ENCODE measurements around the gene USP10.

USP10 gene

DNA sequence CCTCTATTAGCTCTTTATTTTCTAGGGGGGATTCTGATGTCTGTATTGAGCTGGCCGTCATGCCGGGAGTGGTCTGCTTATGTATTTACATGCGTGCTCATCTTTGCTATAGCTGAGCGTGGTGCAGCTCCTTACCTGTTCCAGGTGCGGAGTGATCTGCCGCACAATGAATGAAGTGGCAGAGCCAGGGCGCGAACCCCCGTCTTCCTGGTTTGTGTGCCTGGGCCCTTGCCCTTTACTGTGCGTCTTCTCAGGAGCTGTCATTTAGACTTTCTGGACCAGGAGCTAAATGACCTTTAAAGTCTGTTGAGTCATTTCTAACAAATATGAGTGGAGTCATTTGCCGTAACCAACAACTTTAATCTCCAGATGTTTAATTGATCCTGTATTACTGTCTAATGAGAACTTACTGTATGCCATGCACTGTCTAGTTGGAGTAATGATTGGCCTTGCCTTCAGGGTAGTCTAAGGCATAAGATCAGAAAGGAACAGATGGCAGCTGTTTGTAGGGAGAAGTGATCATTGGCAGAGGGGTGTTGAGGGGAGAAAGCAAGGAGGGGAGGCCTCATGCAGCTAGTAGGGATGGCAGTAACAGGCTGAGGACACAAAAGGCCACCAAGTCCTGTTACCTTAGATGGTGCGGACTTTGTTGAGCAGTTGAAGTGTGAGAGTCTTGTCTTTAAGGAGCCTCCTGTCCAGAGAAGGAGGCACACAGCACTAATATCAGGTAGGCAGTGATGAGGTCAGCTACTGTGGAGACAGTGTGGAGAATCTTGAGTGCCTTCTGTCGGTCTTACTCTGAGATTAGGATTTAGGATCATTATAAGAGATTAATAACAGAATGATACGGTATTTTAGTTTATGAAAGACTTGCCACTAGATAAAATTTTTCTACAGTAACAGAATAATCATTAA is 53.9 kb downstream of the USP10 start:
- no peak overlapping the region for H4K8ac ChIP-seq (ENCODE audit: low read length)
- no peak overlapping the region for H3K23ac ChIP-seq (ENCODE audit: low read length in 2 of 2)
- H2AK5ac ChIP-seq (ENCODE audit: low read length, severe bottlenecking) = no peak overlapping the region
- H3K14ac ChIP-seq (ENCODE audit: low read length in 2 of 2) = no peak overlapping the region
- no peak overlapping the region for H2BK120ac ChIP-seq (ENCODE audit: low read depth, low read length)
- no peaks in the 10 kb centered on the region for H3K27me3 ChIP-seq (ENCODE audit: control insufficient read depth in 1 of 2, insufficient read depth in 1 of 2, low read length in 2 of 2)
- no peak overlapping the region for H2BK5ac ChIP-seq (ENCODE audit: low read depth, low read length, poor library complexity, severe bottlenecking)
- H2BK15ac ChIP-seq (ENCODE audit: low read depth, poor library complexity, severe bottlenecking) = peak overlapping the region; percentile 6
- H3K36me3 ChIP-seq (ENCODE audit: control insufficient read depth in 1 of 2, insufficient read depth in 2 of 2, low read depth in 1 of 2, low read length in 2 of 2) = peaks cover 9 to 12% of the 10 kb centered on the region in 2 experiments
- H3K9me3 ChIP-seq (ENCODE audit: control insufficient read depth, low read length) = no peaks in the 10 kb centered on the region
- no peak overlapping the region for H4K91ac ChIP-seq (ENCODE audit: low read length)
- H2BK12ac ChIP-seq (ENCODE audit: low read length in 2 of 2) = peak overlapping the region in 1 of 2 experiments; percentile 22
- DNase-seq = peak; percentile 18
- peak overlapping the region in 1 of 2 experiments; percentile 40 for H3K4ac ChIP-seq (ENCODE audit: low read depth in 1 of 2, low read length in 2 of 2)
- H3K9ac ChIP-seq (ENCODE audit: low read length) = peak overlapping the region; percentile 28
- H3K4me2 ChIP-seq (ENCODE audit: low read length, poor library complexity, severe bottlenecking) = no peak overlapping the region
- no peak overlapping the region for H3K4me3 ChIP-seq (ENCODE audit: insufficient read depth in 1 of 2, low read depth in 1 of 2, low read length in 2 of 2)
- no peak overlapping the region for H3K27ac ChIP-seq (ENCODE audit: low read length, poor library complexity, severe bottlenecking)
- peaks cover 4% of the 10 kb centered on the region for H3K4me1 ChIP-seq (ENCODE audit: control insufficient read depth, insufficient read depth, low read depth, low read length)
- 97% methylated on average over 11 of the region's 14 CpGs for WGBS
- no peak overlapping the region for H3K18ac ChIP-seq (ENCODE audit: low read depth in 1 of 2, low read length in 2 of 2)
- H3K79me1 ChIP-seq (replicated peaks; ENCODE audit: low read length, poor library complexity, severe bottlenecking) = peaks cover 14% of the 10 kb centered on the region
- H2AFZ ChIP-seq (ENCODE audit: low read depth, low read length) = no peak overlapping the region

DNA sequence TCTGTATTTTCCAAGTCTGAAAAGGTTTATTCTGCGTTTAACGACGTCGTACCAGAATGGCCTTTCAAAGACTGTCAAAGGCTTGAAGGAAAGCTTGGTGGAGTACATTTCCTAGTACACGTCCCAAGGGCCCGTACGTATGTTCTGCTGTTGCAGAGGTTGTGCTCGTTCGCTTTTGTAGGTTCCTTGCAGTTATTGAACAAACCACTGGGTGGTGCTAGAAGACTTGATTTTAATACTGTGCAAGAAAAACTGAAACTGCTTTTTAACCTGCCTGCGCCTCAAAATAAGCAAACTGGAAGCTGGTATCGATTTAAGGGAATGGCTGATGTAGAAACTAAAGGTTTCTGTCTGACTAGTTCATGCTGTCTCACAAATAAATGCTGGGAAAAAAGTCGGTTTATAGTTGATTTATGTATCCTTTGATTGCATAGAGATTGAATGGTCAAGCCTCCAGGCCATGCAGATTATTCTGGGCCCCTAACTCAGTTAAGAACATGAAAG is 54.6 kb downstream of the USP10 start:
- Histone ChIP-seq H3K27me3 (ENCODE audit: control insufficient read depth in 1 of 2, insufficient read depth in 1 of 2, low read length in 2 of 2) (no peaks in the 10 kb centered on the region), H3K4ac (ENCODE audit: low read depth in 1 of 2, low read length in 2 of 2) (peak overlapping the region in 1 of 2 experiments; percentile 0), H2AK5ac (ENCODE audit: low read length, severe bottlenecking) (no peak overlapping the region), H3K4me3 (ENCODE audit: insufficient read depth in 1 of 2, low read depth in 1 of 2, low read length in 2 of 2) (peak overlapping the region in 1 of 2 experiments; percentile 25), H2BK5ac (ENCODE audit: low read depth, low read length, poor library complexity, severe bottlenecking) (no peak overlapping the region), H3K18ac (ENCODE audit: low read depth in 1 of 2, low read length in 2 of 2) (no peak overlapping the region), H3K79me1 (replicated peaks; ENCODE audit: low read length, poor library complexity, severe bottlenecking) (peaks cover 19% of the 10 kb centered on the region), H2BK12ac (ENCODE audit: low read length in 2 of 2) (no peak overlapping the region), H2BK15ac (ENCODE audit: low read depth, poor library complexity, severe bottlenecking) (no peak overlapping the region), H3K14ac (ENCODE audit: low read length in 2 of 2) (no peak overlapping the region), H2AFZ (ENCODE audit: low read depth, low read length) (no peak overlapping the region), H3K23ac (ENCODE audit: low read length in 2 of 2) (no peak overlapping the region), H3K4me2 (ENCODE audit: low read length, poor library complexity, severe bottlenecking) (no peak overlapping the region), H4K8ac (ENCODE audit: low read length) (no peak overlapping the region), H3K4me1 (ENCODE audit: control insufficient read depth, insufficient read depth, low read depth, low read length) (peaks cover 4% of the 10 kb centered on the region), H3K36me3 (ENCODE audit: control insufficient read depth in 1 of 2, insufficient read depth in 2 of 2, low read depth in 1 of 2, low read length in 2 of 2) (peaks cover 13 to 16% of the 10 kb centered on the region in 2 experiments), H3K9me3 (ENCODE audit: control insufficient read depth, low read length) (no peaks in the 10 kb centered on the region), H4K91ac (ENCODE audit: low read length) (no peak overlapping the region), H3K27ac (ENCODE audit: low read length, poor library complexity, severe bottlenecking) (no peak overlapping the region), H2BK120ac (ENCODE audit: low read depth, low read length) (no peak overlapping the region), H3K9ac (ENCODE audit: low read length) (peak overlapping the region; percentile 62)
- WGBS = 17% methylated on average over 12 of the region's 12 CpGs
- DNase-seq = peak; percentile 92

DNA sequence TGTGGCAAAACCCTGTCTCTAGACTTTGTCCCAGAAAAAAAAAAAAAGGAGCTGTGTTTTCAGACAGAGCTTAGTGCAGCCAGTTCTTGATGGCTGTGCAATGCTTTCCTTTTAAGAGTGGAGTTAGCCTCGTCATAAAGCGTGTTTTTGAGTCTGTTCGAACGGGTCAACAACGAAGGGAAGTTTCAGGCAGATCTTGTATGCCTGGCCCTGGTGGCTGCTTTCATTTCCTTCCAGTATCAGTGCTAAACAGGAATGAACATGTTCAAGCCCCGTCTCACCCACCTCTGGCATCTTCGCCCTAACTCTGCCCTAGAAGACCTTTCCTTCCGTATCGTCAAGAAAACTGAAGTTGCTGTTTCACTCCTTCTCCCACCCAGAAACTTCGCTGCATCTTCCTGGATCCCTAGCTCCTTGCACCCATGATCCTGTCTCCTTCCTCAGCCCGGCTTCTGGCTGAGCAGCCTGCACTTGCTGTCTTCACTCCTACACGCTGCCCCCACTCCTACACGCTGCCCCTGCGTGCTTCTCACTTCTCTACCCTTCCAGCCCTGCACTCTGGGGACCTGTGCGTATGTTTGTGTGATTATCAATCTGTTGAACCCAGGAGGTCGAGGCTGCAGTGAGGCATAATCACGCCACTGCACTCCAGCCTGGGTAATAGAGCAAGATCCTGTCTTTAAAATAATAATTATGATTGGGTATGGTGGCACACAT is 55.3 kb downstream of the USP10 start:
- H3K23ac ChIP-seq (ENCODE audit: low read length in 2 of 2) = no peak overlapping the region
- peaks cover 13 to 23% of the 10 kb centered on the region in 2 experiments for H3K36me3 ChIP-seq (ENCODE audit: control insufficient read depth in 1 of 2, insufficient read depth in 2 of 2, low read depth in 1 of 2, low read length in 2 of 2)
- peak overlapping the region; percentile 62 for H3K9ac ChIP-seq (ENCODE audit: low read length)
- no peak overlapping the region for H3K4me3 ChIP-seq (ENCODE audit: insufficient read depth in 1 of 2, low read depth in 1 of 2, low read length in 2 of 2)
- peak overlapping the region; percentile 16 to 30 for H3K18ac ChIP-seq (ENCODE audit: low read depth in 1 of 2, low read length in 2 of 2)
- H2AK5ac ChIP-seq (ENCODE audit: low read length, severe bottlenecking) = no peak overlapping the region
- peak overlapping the region; percentile 0 to 59 for H3K4ac ChIP-seq (ENCODE audit: low read depth in 1 of 2, low read length in 2 of 2)
- DNase-seq = no peak
- H3K79me1 ChIP-seq (replicated peaks; ENCODE audit: low read length, poor library complexity, severe bottlenecking) = peaks cover 22% of the 10 kb centered on the region
- peak overlapping the region; percentile 52 for H4K8ac ChIP-seq (ENCODE audit: low read length)
- H3K27me3 ChIP-seq (ENCODE audit: control insufficient read depth in 1 of 2, insufficient read depth in 1 of 2, low read length in 2 of 2) = no peaks in the 10 kb centered on the region
- no peak overlapping the region for H3K27ac ChIP-seq (ENCODE audit: low read length, poor library complexity, severe bottlenecking)
- peak overlapping the region; percentile 7 to 67 for H2BK12ac ChIP-seq (ENCODE audit: low read length in 2 of 2)
- no peak overlapping the region for H2AFZ ChIP-seq (ENCODE audit: low read depth, low read length)
- peaks cover 4% of the 10 kb centered on the region for H3K4me1 ChIP-seq (ENCODE audit: control insufficient read depth, insufficient read depth, low read depth, low read length)
- H3K14ac ChIP-seq (ENCODE audit: low read length in 2 of 2) = no peak overlapping the region
- H2BK5ac ChIP-seq (ENCODE audit: low read depth, low read length, poor library complexity, severe bottlenecking) = no peak overlapping the region
- H3K9me3 ChIP-seq (ENCODE audit: control insufficient read depth, low read length) = no peaks in the 10 kb centered on the region
- no peak overlapping the region for H2BK15ac ChIP-seq (ENCODE audit: low read depth, poor library complexity, severe bottlenecking)
- peak overlapping the region; percentile 29 for H2BK120ac ChIP-seq (ENCODE audit: low read depth, low read length)
- no peak overlapping the region for H3K4me2 ChIP-seq (ENCODE audit: low read length, poor library complexity, severe bottlenecking)
- 92% methylated on average over 17 of the region's 17 CpGs for WGBS
- H4K91ac ChIP-seq (ENCODE audit: low read length) = peak overlapping the region; percentile 83

DNA sequence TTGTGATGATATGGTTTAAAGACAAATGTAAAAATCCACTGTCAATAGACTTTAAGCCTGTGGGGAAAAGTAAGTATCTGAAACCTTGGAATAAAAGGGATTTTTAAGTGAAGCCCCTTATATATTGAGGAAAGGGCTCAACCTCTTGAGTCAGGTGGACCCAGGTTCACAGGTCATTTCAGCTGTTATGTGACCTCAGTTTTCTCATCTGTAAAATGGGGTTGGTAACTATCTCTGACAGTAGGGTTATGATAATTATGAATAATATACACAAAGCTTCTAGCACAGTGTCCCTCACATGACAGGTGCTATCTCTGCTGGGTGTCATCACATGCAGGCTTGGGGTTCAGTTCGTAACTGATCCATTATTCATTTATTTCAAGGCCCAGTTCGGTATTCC is 57.0 kb downstream of the USP10 start:
- no peak overlapping the region for H3K4me3 ChIP-seq (ENCODE audit: insufficient read depth in 1 of 2, low read depth in 1 of 2, low read length in 2 of 2)
- H3K36me3 ChIP-seq (ENCODE audit: control insufficient read depth in 1 of 2, insufficient read depth in 2 of 2, low read depth in 1 of 2, low read length in 2 of 2) = peaks cover 20 to 31% of the 10 kb centered on the region in 2 experiments
- H4K91ac ChIP-seq (ENCODE audit: low read length) = no peak overlapping the region
- peaks cover 28% of the 10 kb centered on the region for H3K79me1 ChIP-seq (replicated peaks; ENCODE audit: low read length, poor library complexity, severe bottlenecking)
- no peak overlapping the region for H2BK5ac ChIP-seq (ENCODE audit: low read depth, low read length, poor library complexity, severe bottlenecking)
- H2BK120ac ChIP-seq (ENCODE audit: low read depth, low read length) = no peak overlapping the region
- no peak overlapping the region for H3K27ac ChIP-seq (ENCODE audit: low read length, poor library complexity, severe bottlenecking)
- H3K9me3 ChIP-seq (ENCODE audit: control insufficient read depth, low read length) = no peaks in the 10 kb centered on the region
- H3K14ac ChIP-seq (ENCODE audit: low read length in 2 of 2) = no peak overlapping the region
- no peak overlapping the region for H4K8ac ChIP-seq (ENCODE audit: low read length)
- H2AK5ac ChIP-seq (ENCODE audit: low read length, severe bottlenecking) = no peak overlapping the region
- H3K4me2 ChIP-seq (ENCODE audit: low read length, poor library complexity, severe bottlenecking) = no peak overlapping the region
- H2BK15ac ChIP-seq (ENCODE audit: low read depth, poor library complexity, severe bottlenecking) = no peak overlapping the region
- DNase-seq = no peak
- H3K18ac ChIP-seq (ENCODE audit: low read depth in 1 of 2, low read length in 2 of 2) = no peak overlapping the region
- no peak overlapping the region for H3K23ac ChIP-seq (ENCODE audit: low read length in 2 of 2)
- no peak overlapping the region for H2BK12ac ChIP-seq (ENCODE audit: low read length in 2 of 2)
- no peaks in the 10 kb centered on the region for H3K27me3 ChIP-seq (ENCODE audit: control insufficient read depth in 1 of 2, insufficient read depth in 1 of 2, low read length in 2 of 2)
- H3K9ac ChIP-seq (ENCODE audit: low read length) = no peak overlapping the region
- H3K4ac ChIP-seq (ENCODE audit: low read depth in 1 of 2, low read length in 2 of 2) = no peak overlapping the region
- WGBS = no CpG with 5 or more reads among the region's 2 CpGs
- H3K4me1 ChIP-seq (ENCODE audit: control insufficient read depth, insufficient read depth, low read depth, low read length) = peaks cover 9% of the 10 kb centered on the region
- no peak overlapping the region for H2AFZ ChIP-seq (ENCODE audit: low read depth, low read length)

All from mesenchymal stem cell (in vitro differentiated cells and primary cell).